Measurements from ENCODE around the gene HLF.

HLF gene

DNA sequence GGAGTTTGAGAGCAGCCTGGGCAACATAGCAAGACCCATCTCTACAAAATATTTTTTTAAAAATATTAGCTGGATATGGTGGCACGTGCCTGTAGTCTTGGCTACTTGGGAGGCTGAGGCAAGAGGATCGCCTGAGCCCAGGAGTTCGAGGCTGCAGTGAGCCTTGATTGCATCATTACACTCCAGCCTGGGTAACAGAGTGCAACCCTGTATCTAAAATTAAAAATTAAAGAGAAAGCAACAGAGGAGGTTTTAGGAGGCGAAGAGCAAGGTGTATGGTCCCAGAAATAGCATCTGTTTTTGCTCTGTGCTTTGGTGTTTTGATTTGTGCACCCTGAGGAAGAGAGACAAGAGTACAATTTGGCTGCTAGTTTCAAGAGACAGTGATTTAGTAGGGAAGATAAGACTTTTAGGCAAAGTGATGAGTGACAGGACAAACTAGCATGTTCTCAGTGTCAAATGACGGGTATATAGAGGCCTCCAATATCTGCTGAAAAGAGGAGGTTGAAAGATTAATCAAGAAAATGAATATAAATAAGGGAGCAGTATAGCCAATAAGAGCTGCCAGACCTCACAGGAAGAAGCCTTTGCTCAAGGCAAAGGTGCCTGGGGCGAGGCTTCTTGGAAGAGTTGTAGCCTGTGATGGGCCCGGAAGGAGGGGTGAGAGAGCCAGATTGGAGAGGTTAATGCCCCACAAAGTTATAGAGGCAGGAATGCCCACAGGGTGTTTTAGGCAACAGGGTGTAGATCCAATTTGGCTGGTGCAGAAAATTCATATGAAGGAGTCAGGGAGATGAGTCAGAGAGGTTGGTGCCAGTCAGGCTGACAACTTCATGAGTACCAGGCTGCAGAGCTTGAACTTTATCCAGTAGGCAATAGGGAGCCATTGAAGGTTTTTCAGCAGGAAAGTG, 11.4 kb downstream of the HLF start:
- no peak for DNase-seq (ENCODE audit: low read depth)

DNA sequence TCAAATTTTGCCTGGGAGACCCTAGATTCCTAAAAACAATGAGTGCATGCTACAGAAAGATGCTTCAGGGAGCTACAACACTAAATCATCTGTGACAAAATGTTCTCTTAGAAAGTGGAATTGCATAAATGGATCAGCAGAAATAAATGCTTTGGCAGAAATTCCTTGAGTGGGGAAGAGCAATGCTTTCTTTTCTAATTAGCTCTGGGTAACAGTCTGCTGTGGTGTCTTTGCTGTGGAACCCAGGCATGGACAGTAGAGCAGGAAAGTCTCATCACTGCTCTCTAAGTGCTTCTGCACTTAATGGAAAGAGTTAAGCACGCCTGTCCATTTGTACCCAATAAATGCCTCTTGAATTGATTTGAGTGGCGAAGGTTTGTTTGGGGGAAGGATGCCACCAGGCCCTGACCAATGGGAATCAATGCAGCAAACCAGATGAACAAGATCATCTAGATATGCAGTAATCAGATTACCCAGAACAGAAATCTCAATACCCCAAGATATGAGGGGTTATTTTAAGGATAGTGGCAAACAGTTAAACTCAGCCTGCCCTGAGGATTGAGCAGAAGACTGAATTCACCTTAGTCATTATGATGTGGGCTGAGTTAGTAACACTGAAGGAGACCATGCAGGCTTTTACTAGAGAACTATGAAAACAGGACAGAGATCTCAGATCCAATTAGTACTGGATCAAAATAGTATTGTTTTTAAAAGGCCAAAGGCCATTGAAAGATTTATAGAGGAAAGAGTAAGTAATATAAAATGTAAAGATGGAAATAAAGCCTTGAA, 13.6 kb downstream of the HLF start:
- DNase-seq (ENCODE audit: low read depth): no peak

DNA sequence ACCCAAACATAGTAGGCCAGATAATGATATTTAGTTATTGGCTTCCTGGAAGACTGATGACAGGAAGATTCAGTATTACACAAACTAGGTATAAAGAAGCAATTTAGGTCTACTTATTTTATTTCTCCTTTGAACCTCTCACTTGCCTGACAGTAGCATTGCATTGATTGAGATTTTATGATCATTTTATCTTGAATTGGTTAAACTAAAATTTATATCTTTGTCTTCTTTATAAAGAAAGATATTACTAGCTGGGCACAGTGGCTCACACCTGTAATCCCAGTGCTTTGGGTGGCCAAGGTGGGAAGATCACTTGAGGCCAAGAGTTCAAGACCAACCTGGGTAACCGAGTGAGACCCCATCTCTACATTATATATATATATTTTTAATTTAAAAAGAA, 14.4 kb downstream of the HLF start:
- no peak for DNase-seq (ENCODE audit: low read depth)

DNA sequence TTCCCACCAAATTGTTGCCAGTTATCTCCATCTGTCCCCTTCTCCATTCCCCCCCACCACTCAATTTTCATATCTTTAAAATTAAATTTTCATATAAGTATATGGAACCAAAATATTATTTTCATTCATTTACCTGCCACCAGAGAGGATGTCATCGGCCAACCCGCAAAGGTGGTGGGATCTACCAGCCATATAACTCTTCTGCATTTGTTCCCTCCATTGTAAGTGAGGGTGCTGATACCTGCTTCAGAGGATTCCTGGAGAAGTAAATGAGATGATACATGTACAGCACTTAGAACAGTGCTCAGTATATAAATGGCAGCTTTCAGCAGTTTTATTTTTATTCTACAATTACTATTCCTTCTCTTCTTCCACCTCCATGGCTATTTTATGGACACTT, 15.0 kb downstream of the HLF start:
- DNase-seq (ENCODE audit: low read depth): no peak

DNA sequence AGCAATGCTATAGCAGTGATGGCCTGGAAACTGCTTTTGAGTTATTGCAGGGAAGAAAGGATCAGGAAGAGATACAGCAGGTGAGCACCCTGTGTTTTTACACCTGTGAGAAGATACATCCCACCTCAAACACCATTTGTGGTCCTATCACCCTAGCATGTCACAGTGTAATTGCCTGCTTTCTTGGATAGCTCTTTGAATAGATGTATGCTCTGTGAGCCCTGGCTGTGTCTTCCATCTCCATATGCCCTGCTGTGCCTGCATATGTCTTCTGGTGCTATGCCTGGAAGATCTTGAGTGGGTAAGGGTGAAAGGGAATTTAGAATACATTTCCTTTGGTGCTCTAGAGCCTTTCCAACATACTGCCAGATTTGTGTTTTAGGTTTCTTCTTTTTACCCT, 15.5 kb downstream of the HLF start:
- DNase-seq (ENCODE audit: low read depth): no peak

DNA sequence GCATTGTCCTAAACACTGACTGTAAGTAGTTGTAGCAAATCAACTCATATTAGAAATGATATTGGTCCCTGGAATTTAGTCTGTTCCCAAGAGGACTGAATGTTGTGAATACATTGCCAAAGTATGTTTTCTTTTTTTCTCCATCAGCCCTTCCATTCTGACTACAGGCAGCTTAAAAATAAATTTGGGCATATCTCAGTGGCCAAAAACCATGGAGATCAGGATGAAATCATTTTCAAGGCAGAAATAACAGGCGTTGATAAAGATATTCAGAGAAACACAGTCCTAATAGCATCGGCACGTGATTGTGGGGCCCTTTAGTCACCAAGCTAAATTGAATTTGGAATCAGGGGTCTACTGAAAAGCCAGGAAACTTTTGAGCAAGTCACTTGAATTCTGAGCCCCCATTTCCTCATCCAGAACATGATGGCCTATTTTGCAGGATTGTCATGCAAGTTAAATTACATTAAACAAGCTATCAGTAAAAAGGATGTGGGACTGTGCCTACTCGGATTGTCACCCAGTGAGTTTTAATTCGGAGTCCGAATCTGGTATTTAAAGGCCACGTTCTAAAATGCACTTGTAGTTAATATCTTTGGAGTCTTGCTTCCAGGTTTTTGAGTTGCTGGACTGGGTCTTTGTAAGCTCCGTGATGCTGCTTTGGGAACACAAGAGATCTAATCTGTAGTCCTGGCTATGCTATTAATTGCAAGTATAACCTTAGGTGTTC, 17.1 kb downstream of the HLF start:
- no peak for DNase-seq (ENCODE audit: low read depth)

DNA sequence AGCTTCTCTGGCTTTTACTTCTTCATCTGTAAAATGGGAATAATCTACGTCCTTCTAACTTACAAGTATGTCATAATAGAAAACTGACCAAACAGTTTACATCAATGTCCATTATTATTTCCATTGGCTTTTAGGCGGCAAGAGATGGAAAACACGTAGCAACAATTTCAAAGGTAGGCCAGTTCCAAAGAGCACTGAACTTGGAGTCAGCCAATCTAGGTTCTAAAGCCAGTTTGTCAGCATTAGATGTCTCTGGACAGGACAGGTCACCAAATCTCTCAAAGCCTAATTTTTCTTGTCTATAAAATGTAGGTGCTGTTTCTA, 17.6 kb downstream of the HLF start:
- no peak for DNase-seq (ENCODE audit: low read depth)

DNA sequence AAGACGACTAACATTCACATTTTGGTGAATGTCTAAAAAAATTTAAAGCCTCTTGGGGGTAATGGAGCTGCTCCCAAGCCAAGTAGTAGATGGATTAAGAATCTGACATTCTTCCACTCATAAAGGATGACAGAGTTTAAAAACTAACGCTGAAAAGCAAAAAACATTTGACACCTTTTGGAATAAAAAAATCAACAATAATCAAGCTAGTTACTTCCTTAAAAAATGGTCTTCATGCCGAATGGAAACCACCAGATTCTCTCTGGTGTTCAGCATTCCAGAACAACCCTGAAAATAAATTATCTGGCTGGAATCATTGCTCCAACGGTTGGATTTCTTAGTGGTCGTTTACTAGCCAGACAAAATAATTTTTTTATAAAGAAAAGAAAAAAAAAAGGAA, 18.0 kb downstream of the HLF start:
- DNase-seq (ENCODE audit: low read depth): no peak

DNA sequence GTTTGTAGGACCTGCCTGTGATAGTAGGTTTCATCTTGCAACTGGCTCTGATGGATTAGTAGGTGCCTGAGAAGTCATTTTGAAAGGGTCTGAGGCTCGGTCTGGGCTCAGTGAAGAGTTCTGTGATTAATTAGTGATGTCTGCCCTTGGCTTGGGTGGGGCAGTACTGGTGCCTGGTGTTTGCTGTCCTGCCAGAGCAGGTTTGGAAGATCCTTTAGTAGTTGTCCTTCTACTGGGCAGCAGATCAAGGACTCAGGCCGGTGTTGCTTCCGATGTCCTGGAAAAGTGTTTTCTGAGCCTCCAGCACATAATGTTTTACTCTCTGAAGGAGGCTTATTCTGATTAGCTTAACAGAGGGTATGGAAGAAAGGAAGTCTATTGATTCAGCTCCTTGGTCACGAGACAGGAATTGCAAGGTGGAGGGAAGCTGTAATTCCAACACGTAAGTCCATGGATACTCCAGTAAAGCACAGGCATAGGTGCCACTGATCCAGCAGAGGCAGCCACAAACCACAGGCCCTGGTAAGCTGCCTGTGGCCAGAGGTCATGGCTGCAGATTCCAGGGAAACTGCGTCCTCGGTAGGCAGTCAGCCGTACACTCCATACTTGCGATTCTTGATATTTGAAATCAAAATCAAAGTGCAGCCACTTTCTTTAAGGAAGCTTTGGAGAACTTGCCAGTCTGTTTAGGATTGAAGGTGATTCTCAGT, 18.7 kb downstream of the HLF start:
- no peak for DNase-seq (ENCODE audit: low read depth)

DNA sequence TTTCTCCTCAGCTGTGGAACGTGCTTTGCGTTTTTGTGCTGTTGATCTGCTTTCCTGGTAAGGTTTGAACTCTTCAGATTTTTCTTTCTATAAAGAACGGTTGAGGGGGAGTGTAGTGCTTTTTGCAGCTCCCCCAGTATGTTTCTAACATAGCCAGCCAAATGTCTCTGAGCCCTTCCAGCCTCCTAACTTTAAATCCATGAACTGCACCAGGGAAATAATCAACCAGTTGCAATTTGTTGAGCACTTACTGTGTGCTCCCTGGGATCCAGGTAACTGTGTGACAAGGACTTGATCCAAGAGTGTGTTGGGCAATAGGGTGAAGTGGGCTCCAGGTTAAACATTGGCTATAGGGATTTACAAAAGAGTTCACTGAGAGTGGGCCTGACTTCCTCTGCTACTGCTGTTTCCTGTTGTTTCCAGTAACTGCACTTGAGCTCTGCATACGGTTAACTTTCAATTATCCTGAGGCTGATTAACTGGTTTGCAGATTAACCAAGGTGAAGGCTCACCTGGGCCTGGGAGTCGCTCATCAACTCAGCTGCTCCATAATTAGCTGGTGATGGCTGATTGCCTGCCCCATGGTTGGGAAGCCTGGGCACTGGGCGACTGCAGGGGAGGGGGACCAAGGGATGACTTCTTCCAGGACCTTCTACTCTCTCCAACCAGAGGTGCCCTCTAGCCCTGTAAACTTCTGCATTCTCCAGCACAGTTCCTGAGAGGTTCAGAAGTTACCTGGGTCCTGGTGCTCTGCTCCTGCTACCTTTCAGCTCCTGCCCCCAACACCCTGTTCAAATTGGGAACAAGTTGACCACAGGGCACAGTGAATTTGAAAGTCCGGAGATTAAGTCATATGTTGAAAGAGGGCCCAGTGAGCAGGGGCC, 19.5 kb downstream of the HLF start:
- no peak for DNase-seq (ENCODE audit: low read depth)

DNA sequence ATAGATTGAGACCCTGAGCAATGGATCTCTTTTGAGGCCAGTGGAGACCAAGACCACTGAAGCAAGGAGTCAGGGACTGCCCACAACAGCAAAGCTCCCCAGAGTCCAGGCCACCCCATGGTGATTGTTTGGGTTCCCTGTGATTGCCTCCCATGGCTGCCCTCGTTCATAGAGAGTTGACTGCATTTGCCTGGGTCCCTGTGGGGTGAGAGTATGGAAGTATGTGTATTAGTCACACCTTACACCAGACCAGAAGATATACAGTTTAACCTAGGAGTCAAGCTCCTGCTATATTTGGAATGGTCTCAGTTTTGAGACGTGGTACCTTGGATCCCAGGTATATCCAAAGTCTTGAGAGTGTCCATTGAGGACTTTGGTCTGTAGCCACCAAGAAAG, 20.2 kb downstream of the HLF start:
- no peak for DNase-seq (ENCODE audit: low read depth)

DNA sequence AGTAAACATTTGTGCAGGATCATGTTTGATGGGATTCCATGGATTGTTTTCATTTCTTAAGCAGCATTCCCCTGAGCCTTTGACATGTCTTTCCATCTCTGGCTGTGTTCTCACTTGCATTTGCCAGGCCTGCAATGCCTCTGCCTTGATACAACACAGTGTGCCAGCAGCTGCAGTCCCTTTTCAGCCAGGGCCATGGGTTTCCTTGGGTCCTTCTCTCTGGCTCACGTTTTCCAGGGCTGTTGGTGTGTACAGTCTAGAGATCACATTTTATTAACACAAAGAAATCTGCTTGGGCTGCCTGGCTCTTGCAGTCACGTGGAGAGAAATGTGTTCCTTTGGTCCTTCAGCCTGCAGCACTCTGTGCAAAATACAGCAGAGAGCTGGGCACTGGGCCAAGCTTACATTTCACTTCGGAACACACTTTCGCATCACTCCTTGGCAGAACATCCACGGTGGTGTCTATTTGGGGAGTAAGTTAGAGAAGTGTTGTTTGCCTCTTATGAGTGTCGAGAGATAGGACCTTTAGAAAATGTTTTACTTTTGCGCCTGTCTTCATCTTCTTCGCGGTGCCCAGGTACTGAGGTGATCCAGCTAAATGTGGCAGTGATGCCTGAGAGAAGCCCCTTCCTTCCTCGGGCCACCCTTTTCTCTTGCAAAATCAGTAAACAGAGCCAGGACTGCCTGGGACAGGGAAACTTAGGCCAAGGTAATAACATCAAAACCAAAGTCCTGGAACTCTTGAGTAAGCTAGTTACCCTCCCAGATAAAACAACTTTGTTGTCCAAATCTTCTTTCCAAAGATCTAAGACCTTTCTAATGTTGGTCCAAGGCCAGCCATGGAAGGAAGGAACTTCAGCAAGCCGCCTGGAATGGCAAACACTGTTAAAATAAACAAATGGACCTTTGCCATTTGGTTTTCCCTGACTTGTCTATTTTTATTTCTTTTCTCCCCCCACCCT, 20.9 kb downstream of the HLF start:
- DNase-seq (ENCODE audit: low read depth): no peak

DNA sequence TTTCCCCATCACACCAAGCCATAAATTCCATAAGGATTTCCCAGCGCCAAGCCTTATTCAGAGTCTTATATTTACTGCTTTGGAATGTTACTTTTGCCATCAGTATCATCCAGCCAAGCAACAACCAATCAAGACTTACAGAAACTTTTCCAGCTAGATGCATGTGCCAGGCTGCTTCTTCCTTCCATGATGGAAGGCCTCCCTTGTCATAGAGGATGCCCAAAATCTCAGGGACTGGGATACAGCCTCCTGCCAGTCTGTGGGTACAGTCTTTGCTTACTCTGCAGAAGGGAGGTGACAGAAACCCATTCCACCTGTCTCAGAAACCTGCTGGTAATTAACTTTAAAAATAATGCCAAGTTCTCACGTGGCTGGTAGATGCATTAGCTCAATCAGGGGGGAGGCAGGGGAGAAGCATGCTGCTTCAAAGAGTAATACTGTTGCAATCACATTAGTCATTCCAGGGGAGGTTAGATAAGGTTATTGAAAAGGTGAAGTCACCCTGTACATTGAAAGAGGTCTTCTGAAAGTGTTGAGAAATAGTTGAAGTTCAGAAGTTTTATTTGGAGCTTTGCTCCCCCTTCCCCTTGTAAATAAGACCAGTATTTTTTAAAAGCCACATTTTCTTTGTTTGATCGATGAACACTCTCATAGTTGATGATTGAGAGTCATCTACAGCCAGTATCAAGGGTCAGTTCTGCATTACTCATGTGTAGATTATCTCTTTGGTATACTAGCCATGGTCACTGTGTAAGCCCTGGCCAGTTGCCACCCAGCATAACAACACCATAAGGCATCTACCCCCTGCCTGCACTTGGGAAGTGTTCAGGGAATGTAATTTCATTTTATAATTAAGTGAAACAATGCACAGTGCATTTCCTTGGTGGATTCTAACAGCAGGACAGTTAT, 22.2 kb downstream of the HLF start:
- no peak for DNase-seq (ENCODE audit: low read depth)

DNA sequence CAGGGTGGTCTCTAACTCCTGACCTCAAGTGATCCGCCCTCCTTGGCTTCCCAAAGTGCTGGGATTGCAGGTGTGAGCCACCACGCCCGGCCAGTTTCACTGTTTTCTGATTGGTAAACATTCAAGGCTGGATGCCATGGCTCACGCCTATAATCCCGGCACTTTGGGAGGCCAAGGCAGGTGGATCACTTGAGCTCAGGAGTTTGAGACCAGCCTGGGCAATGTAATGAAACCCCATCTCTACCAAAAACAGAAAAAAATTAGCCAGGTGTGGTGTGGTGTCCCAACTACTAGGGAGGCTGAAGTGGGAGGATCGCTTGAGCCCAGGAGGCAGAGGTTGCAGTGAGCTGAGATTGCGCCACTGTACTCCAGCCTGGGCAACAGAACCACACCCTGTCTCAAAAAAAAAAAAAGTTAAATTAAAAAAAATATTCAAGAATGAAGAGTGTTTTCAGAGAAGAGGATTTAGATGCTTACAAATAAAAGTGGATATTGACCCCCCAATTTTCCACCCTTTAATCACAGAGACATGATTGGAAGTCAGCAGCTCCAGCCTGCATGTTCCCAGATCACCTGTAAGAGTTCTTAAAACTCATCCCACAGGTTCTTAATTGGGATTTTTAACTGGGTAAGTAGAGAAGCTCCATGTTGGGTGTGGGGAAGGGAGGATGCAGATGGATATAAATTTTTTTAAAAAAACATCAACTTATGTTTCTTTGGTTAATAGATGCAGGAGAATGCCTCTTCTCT, 23.8 kb downstream of the HLF start:
- DNase-seq (ENCODE audit: low read depth): no peak

DNA sequence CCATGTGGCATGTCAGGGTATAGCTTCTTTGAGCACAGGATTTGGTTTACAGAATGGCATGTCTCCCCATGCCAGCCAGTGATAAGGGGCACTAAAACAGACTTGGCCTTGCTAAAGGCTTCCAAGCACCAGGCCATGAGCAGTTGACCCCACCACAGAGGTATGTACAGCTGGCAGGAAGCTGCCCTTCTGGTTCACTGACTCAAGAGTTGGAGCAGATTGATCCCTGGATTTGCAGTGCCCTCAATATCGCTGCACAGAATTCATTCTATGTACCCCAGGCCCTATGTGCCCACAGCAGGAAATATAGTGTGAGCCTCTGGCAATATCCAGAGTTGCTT, 24.3 kb downstream of the HLF start:
- DNase-seq (ENCODE audit: low read depth): no peak

DNA sequence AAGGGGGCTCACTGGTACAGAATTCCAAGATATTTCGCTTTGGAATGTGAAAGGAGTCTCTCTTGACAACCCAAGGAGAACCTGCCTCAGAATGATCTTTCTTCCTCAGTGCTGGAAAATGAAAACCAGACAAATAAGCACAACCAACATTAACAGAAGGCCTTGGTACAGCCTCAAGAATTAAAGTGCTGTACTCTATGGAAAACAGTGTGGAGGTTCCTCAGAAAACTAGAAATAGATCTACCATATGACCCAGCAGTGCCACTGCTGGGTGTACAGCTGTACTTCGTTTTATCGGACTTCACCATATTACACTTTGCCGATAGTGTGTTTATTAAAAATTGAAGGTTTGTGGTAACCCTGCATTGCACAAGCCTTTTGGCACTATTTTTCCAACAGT, 25.2 kb downstream of the HLF start:
- no peak for DNase-seq (ENCODE audit: low read depth)

DNA sequence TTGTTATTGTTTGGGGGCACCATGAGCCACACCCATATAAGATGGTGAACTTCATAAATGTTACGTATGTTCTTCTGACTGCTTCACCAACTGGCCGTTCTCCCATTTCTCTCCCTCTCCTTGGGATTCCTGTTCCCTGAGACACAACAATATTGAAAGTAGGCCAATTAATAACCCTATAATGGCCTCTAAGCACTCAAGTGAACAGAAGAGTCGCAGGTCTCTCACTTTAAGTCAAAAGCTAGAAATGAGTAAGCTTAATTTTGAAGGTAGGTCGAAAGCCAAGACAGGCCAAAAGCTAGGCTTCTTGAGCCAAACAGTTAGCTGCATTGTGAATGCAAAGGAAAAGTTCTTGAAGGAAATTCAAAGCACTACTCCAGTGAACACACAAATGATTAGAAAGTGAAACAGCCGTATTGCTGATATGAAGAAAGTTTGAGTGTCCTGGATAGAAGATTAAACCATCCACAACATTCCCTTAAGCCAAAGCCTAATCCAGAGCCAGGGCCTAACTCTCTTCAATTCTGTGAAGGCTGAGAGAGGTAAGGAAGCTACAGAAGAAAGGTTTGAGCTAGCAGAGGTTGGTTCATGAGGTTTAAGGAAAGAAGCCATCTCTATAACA, 25.8 kb downstream of the HLF start:
- DNase-seq (ENCODE audit: low read depth): no peak

DNA sequence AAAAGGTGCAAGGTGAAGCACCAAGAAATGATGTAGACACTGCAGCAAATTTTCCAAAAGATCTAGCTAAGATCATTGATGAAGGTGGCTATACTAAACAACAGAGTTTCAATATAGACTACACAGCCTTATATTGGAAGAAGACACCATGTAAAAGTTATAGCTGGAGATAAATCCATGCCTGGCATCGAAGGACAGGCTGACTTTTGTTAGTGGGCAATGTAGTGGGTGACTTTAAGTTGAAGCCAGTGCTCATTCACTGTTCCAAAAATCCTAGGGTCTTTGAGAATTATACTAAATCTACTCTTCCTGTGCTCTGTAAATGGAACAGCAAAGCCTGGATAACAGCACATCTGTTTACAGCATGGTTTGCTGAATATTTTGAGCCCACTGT, 26.4 kb downstream of the HLF start:
- no peak for DNase-seq (ENCODE audit: low read depth)
